Stromal cell of bone marrow (primary cell): ENCODE measurements around the gene LSP1.
"Not testable (repeated sequence)": the region's sequence is repeated elsewhere in the genome, so short reads cannot be mapped to it uniquely, and the experiment has no call there.

Experiments used
- DNase-seq: peaks from one replicate; pipeline ENCODE4 v3.0.0-alpha.2; 2012; ENCODE audit warnings: low read depth

Gene LSP1

GRCh38 chr11:1877211-1878136 lies 24.6 kb downstream of the LSP1 start:
- DNase-seq: no peak

- no peak for DNase-seq
These were observed 25.5 kb downstream of the LSP1 start for GRCh38 chr11:1878137-1879031.

GRCh38 chr11:1879342-1879940 lies 26.6 kb downstream of the LSP1 start:
- DNase-seq: no peak

- DNase-seq: peak; percentile 76
These were observed 27.2 kb downstream of the LSP1 start for GRCh38 chr11:1879941-1880720.

- DNase-seq: no peak
These were observed 28.0 kb downstream of the LSP1 start for GRCh38 chr11:1880746-1881441.

DNA sequence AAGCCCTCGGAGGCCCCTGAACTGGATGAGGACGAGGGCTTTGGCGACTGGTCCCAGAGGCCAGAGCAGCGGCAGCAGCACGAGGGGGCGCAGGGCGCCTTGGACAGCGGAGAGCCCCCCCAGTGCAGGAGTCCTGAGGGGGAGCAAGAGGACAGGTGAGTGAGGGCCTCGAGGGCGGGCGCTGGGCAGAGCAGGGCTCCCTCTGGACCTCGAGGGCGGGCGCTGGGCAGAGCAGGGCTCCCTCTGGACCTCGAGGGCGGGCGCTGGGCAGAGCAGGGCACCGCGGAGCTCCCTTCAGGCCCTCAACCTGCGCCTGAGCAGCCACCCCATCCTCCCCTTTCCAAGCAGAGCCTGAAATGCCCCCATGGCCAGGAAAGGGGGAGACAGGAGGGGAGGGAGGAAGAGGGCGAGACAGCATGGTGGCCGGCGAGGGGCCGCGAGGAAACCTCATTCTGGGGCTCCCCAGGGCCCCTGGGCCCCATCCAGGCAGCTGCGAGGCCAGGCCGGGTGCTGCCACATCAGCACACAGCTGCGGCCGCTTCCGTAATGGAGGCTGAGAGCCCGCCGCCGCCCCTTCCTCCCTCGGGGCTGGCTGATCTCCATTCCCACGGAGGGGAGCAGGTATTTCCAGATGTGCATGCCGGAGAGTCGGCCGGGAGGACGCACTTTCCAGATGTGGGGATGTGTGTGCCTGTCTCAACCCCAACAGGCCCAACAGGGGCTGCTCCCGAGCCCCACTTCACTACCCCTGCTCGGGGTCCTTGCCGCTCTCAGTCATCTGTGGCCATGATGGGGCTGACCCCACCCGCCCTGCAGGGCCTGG lies 28.8 kb downstream of the LSP1 start:
- DNase-seq: no peak

DNA sequence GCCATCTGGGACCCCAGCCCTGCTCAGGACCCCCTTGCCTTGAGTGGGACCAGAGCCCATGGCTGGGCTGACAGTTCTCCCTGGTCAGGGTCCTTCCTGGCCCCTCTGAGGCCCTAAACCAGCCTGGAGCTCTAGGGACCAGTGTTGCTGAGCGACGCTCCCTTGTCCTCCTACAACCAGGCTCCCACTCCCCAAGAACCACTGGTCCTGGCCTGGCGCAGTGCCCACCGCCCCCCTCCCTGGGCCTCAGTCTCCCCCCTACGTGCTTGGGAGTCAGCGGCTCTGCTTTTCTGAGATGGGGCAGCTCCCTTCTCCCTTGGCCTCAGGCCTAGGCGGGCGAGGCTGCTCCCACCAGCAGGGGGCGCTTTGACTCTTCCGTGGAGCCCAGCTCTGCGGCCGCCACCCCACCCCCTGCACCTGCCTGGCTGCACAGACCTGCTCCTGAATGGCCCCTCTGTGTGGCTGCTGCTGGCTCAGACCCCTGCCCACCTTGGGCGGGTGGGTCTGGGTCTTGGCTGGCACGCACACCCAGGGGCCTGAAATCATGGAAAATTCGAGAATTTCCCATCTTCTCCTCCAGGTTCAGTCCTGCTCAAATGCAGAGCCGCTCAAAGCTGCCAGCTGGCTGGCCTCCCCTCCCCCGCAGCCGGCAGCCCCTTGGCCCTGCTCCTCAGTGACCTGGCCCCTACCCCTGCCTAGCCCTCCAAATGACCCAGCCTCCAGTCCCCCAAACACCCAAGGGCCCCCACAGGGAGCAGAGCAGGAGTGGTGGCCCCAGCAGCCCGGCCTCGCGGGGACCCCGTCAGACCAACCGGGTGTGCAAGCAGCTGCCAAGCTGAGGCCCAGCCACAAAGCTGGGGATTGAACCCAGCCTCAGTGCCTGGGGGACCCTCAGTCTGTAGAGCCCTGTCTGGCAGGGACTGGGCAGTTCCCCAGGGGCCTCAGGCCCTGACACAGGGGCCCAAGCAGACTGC lies 29.7 kb downstream of the LSP1 start:
- DNase-seq: peak; percentile 45

GRCh38 chr11:1883346-1884302 lies 30.7 kb downstream of the LSP1 start:
- DNase-seq: no peak

DNA sequence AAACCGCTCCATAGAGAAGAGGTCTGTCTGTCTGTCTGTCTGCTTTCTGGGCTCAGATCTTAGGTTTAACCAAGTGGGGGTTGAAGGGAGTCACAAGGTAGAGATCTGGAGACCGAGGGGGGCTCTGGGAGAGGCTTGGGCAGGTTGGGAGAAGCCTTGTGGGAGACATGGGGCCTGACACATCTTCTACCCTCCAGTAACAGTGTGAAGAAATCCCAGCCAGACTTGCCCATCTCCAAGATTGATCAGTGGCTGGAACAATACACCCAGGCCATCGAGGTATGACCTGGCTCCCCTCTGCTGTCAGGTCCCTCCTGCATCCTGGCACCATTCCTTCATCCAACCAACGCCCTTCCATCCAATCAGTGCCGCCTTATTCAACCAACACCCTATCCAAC lies 31.4 kb downstream of the LSP1 start:
- no peak for DNase-seq

DNA sequence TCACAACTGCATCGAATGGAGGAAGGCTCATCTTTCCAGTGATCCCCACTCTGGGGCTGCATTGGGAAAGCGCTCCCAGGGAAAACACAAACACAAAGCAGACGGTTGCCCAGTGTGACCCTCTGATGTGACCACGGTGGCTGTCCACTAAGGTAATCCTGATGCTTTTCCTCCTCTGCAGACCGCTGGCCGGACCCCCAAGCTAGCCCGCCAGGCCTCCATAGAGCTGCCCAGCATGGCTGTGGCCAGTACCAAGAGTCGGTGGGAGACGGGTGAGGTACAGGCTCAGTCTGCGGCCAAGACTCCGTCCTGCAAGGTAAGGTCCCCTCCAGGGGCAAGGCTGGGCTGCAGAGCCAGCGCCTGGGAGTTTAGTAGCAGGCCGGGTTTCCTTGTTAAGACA lies 33.7 kb downstream of the LSP1 start:
- not testable (repeated sequence) for DNase-seq

- no peak for DNase-seq
These were observed 34.8 kb downstream of the LSP1 start for GRCh38 chr11:1887451-1888346.

DNA sequence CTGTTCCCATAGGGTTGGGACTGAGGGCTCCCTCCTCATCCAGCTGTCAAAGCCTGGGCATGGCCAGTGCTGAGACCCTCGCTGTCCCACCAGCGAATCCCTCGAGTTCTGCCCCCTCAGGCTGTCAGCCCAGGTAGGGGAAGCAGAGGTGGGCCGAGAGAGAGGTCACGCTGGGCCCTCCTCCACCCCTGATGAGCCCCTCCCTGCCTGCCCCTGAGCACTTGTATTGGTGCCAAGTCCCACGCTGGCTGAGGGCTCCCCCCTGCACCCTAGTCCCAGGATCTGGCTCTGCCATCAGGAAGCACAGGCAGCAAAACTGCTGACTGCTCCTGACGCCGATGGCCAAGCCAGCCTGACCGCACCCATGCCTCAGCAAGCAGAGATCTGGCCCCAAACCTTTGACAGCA lies 35.5 kb downstream of the LSP1 start:
- no peak for DNase-seq

GRCh38 chr11:1888811-1889210 lies 35.9 kb downstream of the LSP1 start:
- no peak for DNase-seq

- DNase-seq: no peak
These were observed 36.5 kb downstream of the LSP1 start for GRCh38 chr11:1889224-1889930.

- DNase-seq: no peak
These were observed 37.3 kb downstream of the LSP1 start for GRCh38 chr11:1889941-1890855.
